HepG2 (cell line): ENCODE results near the gene NR1H2. TPM values are rescaled to one million over a fixed set of nuclear protein-coding genes. Genes with fewer than 3 reads are reported as not detected.
"Not testable (repeated sequence)": the region's sequence is repeated elsewhere in the genome, so short reads cannot be mapped to it uniquely, and the experiment has no call there.

Source experiments
- ATAC-seq: fragments of 200-7000 bp; cut with Tn5 transposase; 3 replicates; pipeline ENCODE4 v1.9.1; 2020; ENCODE audit warnings: mild to moderate bottlenecking, moderate library complexity
- BruUV-seq: library from RNA; stranded (reverse); fragments of 400-500 nt; replicated peaks from 2 replicates; lab custom pipeline; 2021; lab: Mats Ljungman, UMichigan
- CTCF ChIA-PET: fragments of 300-600 bp; formaldehyde crosslinking; extraction: SDS; loops from one replicate; lab custom pipeline; 2021; ENCODE audit warnings: low total read pairs, inconsistent platforms, low intra/inter-chr PET ratio; lab: Yijun Ruan, JAX
- POLR2A ChIA-PET: fragments of 350-600 bp; sonication (Branson Sonifier 250); formaldehyde crosslinking; loops from one replicate; lab custom pipeline; 2020; ENCODE audit warnings: antibody characterized with exemption, inconsistent platforms; lab: Yijun Ruan, JAX
- DNase-seq: peaks from one replicate; pipeline ENCODE4 v3.0.0-alpha.2; 2015; ENCODE audit warnings: low spot score
- FAIRE-seq: peaks from 3 replicates; lab custom pipeline; 2011; peaks lifted over from hg19 to GRCh38; lab: Jason Lieb, UNC
- H2AFZ ChIP-seq: one replicate; pipeline ENCODE4 v1.6.1; 2011; ENCODE audit warnings: low read length, inconsistent platforms
- H3K27ac ChIP-seq: fragments of 300-600 bp; 3 replicates; pipeline ENCODE4 v1.8.0; 2011; ENCODE audit warnings: mixed run types, mild to moderate bottlenecking, mixed read lengths, low read length, inconsistent platforms; ENCODE audit not compliant: insufficient read depth; ENCODE audit errors: extremely low read length
- H3K27me3 ChIP-seq, 2 experiments: fragments of 200-600 bp in 1 of 2; 2 replicates in 1 of 2; 3 replicates in 1 of 2; pipeline versions ENCODE4 v1.6.0 to v1.8.0; 2011; ENCODE audit warnings: low read length in 2 of 2, mild to moderate bottlenecking in 2 of 2, moderate library complexity in 2 of 2, inconsistent platforms in 1 of 2; ENCODE audit not compliant: insufficient read depth in 2 of 2, control insufficient read depth in 1 of 2
- H3K36me3 ChIP-seq, 2 experiments: fragments of 200-600 bp in 1 of 2; replicated peaks in 1 of 2; 2 replicates in 1 of 2; 3 replicates in 1 of 2; pipeline versions ENCODE4 v1.5.1 to v1.8.0; 2011; ENCODE audit warnings: low read length in 2 of 2, inconsistent platforms in 1 of 2; ENCODE audit not compliant: insufficient read depth in 2 of 2, control insufficient read depth in 1 of 2
- H3K4me1 ChIP-seq: 2 replicates; pipeline ENCODE4 v1.5.1; 2012; ENCODE audit warnings: low read length, inconsistent platforms; ENCODE audit not compliant: insufficient read depth
- H3K4me2 ChIP-seq: 2 replicates; pipeline ENCODE4 v1.6.0; 2011; ENCODE audit warnings: low read depth, low read length, inconsistent platforms
- H3K4me3 ChIP-seq, 3 experiments: fragments of 200-600 bp in 1 of 3; sonication (generic), shearing (Covaris generic) in 1 of 3; replicated peaks in 1 of 3; 2 replicates each; pipeline ENCODE4 v1.5.1; 2011 to 2016; ENCODE audit warnings: low read length in 3 of 3, inconsistent platforms in 2 of 3, low read depth in 2 of 3, mild to moderate bottlenecking in 2 of 3, control low read depth in 1 of 3, mixed read lengths in 1 of 3; ENCODE audit not compliant: insufficient read depth in 1 of 3
- H3K79me2 ChIP-seq: one replicate; pipeline ENCODE4 v1.6.1; 2011; ENCODE audit warnings: low read length, inconsistent platforms; ENCODE audit not compliant: insufficient read depth
- H3K9ac ChIP-seq: 2 replicates; pipeline ENCODE4 v1.6.0; 2011; ENCODE audit warnings: mild to moderate bottlenecking, low read depth, low read length, inconsistent platforms; ENCODE audit not compliant: insufficient read depth
- H3K9me3 ChIP-seq: 2 replicates; pipeline ENCODE4 v1.5.1; 2012; ENCODE audit warnings: mild to moderate bottlenecking, low read length
- H4K20me1 ChIP-seq: 2 replicates; pipeline ENCODE4 v1.6.0; 2011; ENCODE audit warnings: inconsistent platforms, mild to moderate bottlenecking, low read length, moderate library complexity; ENCODE audit not compliant: insufficient read depth
- ARID5B ChIP-seq: IDR thresholded peaks from 2 replicates; pipeline ENCODE4 v1.4.0; 2020; ENCODE audit warnings: mild to moderate bottlenecking, missing genetic modification reagents
- BRD4 ChIP-seq: sonication (generic); formaldehyde crosslinking; IDR thresholded peaks from 2 replicates; pipeline ENCODE4 v1.4.0; 2020; ENCODE audit warnings: missing genetic modification reagents
- ELF4 ChIP-seq: sonication (generic); formaldehyde crosslinking; IDR thresholded peaks from 2 replicates; pipeline ENCODE4 v1.5.0; 2020; ENCODE audit warnings: missing genetic modification reagents, mild to moderate bottlenecking, moderate library complexity, borderline replicate concordance
- HNF1A ChIP-seq, 2 experiments: sonication (generic) in 1 of 2; formaldehyde crosslinking in 1 of 2; IDR thresholded peaks; 2 replicates each; pipeline versions ENCODE4 v1.4.0 to v1.6.1; 2016 to 2020; ENCODE audit warnings: borderline replicate concordance in 1 of 2, low read depth in 1 of 2, mild to moderate bottlenecking in 1 of 2, missing genetic modification reagents in 1 of 2
- NR2F6 ChIP-seq, 2 experiments: IDR thresholded peaks; 2 replicates each; pipeline ENCODE4 v1.6.1; 2016; ENCODE audit warnings: antibody characterized with exemption in 1 of 2, mild to moderate bottlenecking in 1 of 2
- POLR2A ChIP-seq, 2 experiments: IDR thresholded peaks; 2 replicates each; pipeline ENCODE4 v1.6.1; 2011; ENCODE audit warnings: low read depth in 2 of 2, low read length in 2 of 2, mild to moderate bottlenecking in 1 of 2, moderate library complexity in 1 of 2; ENCODE audit not compliant: insufficient read depth in 1 of 2
- RARA ChIP-seq: IDR thresholded peaks from 2 replicates; pipeline ENCODE4 v1.6.1; 2016; ENCODE audit warnings: missing genetic modification reagents, missing compliant biosample characterization
- ZBTB33 ChIP-seq: sonication (generic); formaldehyde crosslinking; IDR thresholded peaks from 2 replicates; pipeline ENCODE4 v1.4.0; 2020; ENCODE audit warnings: missing genetic modification reagents
- WGBS: methylation state at CpG from one replicate; pipeline ENCODE4 v1.1.6; 2017; ENCODE audit warnings: low lambda C conversion rate; 5-methylcytosine and 5-hydroxymethylcytosine counted together
- in situ Hi-C: cut with HindIII; loops from 2 replicates; pipeline ENCODE4 v1.10.0; 2017; ENCODE audit warnings: low pct_unique_long_range_greater_than_20kb; ENCODE audit not compliant: extremely low pct_ligation_motif_present
- intact Hi-C: fragments of 100-400 bp; cut with micrococcal nuclease; formaldehyde crosslinking; loops from one replicate; pipeline ENCODE4 v1.10.0; 2022; ENCODE audit not compliant: unreplicated experiment
- polyA plus RNA-seq, 8 experiments: library from polyadenylated mRNA; depleted of rRNA in 3 of 8; stranded (reverse) in 7 of 8; unstranded in 1 of 8; fragments of >200 nt; fragmentation: Illumina TruSeq in 4 of 8; extraction: Trizol in 4 of 8; gene quantifications; 2 replicates each; pipeline versions ENCODE4 v1.2.1 to v1.2.3, GENCODE V29; 2011 to 2016; ENCODE audit warnings: low read depth in 4 of 8, missing spikeins in 1 of 8, mixed read lengths in 1 of 8; ENCODE audit not compliant: insufficient read depth in 1 of 8
- total RNA-seq, 5 experiments: library from RNA; depleted of rRNA; stranded (reverse); fragments of >200 nt; fragmentation: Illumina TruSeq; extraction: Trizol; gene quantifications; 2 replicates each; pipeline ENCODE4 v1.2.3, GENCODE V29; 2016; ENCODE audit warnings: low read depth in 1 of 5

Gene NR1H2
- total and polyA plus RNA-seq, 2 of the 13 experiments (the other 11 are each of a cell fraction or from before 2014, with no cell fraction given), result 10.3 to 13.5 TPM

- TF ChIP-seq HNF1A (IDR thresholded peaks at IDR 0.05; ENCODE audit: low read depth) (peak; percentile 36; the same call in 1 of the 2 replicates), HNF1A (CRISPR knock-in tag; IDR thresholded peaks at IDR 0.05; ENCODE audit: borderline replicate concordance) (peak; percentile 45; the same call in 1 of the 2 replicates), NR2F6 (CRISPR knock-in tag; IDR thresholded peaks at IDR 0.05) (peak; percentile 37)
- not testable (repeated sequence) for TF ChIP-seq NR2F6 (IDR thresholded peaks at IDR 0.05)
- TF ChIP-seq, all 625 proteins: peak for 31; not testable (repeated sequence) for 594
Measured at GRCh38 chr19:50347089-50347581, 29.1 kb upstream of the NR1H2 start (continued).

GRCh38 chr19:50349277-50350057 is 26.8 kb upstream of the NR1H2 start:
- Histone ChIP-seq H3K36me3 (no peaks in the 10 kb centered on the region), H3K27ac (peak overlapping the region; percentile 97), H3K9me3 (peaks cover 6% of the 10 kb centered on the region; the same call in 1 of the 2 replicates), H3K4me3 (peak overlapping the region; percentile 31 to 65 (median 36); a peak in 5 of 6 replicates), H3K27me3 (no peaks in the 10 kb centered on the region), H4K20me1 (no peaks in the 10 kb centered on the region), H3K4me2 (peak overlapping the region; percentile 77), H3K79me2 (no peaks in the 10 kb centered on the region), H2AFZ (peak overlapping the region; percentile 9), H3K4me1 (peaks cover 61% of the 10 kb centered on the region), H3K9ac (peak overlapping the region; percentile 78)
- ChIA-PET CTCF (no interaction called here), POLR2A (interaction anchor here (0.7 to 1.5 kb wide), 8 partner anchors 8 to 162 kb away, joined by 3 to 9 read pairs (median 4); partner anchors contain the start of genes JOSD2, KCNC3, NR1H2 and POLD1)
- 31% methylated on average over 9 of the region's 22 CpGs for WGBS
- TSS peak; percentile 88 for BruUV-seq
- peak; percentile 77 for DNase-seq
- peak; percentile 72 for ATAC-seq
- intact Hi-C loops (loop anchor here (1.0 kb wide), 1 partner anchor 16 kb away; no protein-coding TSS in a partner anchor), in situ Hi-C loops (loop anchor here (25.0 kb wide), 1 partner anchor 438 kb away; the partner anchor contains the start of gene ACP4)
- peak; percentile 67 for FAIRE-seq
- TF ChIP-seq RARA (CRISPR knock-in tag), result peak; percentile 53; the same call in 1 of the 2 replicates
- peak; percentile 63; the same call in 1 of the 2 replicates for TF ChIP-seq ELF4 (CRISPR knock-in tag)
- TF ChIP-seq POLR2A (IDR thresholded peaks at IDR 0.05; ENCODE audit: insufficient read depth in 1 of 2, low read depth in 2 of 2, low read length in 2 of 2), result peak in 1 of 2 experiments; percentile 55; a peak in 1 of 4 replicates
- TF ChIP-seq ZBTB33 (CRISPR knock-in tag), result peak; percentile 10; the same call in 1 of the 2 replicates
- peak; percentile 21; the same call in 1 of the 2 replicates for TF ChIP-seq BRD4 (CRISPR knock-in tag)
- TF ChIP-seq ARID5B, result 0 out of 2 replicates have a peak, but pooled peaks have one; percentile 38
